ENCODE results near the gene HES7.

DNA sequence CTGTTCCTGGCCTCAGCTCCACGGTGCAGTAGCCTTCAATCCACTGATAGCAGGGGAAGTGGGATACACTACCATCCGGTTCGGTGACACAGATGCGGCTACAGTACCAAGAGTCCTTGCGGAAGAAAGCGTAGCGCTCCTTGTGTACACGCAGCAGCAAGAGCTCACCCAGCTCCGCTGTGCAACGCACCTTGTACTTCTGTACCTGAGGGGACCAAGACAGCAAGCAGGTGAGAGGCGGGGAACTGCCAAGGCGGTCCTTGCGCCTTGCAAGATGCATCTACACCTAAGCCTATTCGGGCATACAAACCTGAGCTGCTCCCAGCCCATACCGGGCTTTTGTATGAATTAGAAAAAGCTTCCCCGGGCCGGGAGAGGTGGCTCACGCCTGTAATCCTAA, 7.1 kb downstream of the HES7 start:
- TF ChIP-seq, protein P1, sequence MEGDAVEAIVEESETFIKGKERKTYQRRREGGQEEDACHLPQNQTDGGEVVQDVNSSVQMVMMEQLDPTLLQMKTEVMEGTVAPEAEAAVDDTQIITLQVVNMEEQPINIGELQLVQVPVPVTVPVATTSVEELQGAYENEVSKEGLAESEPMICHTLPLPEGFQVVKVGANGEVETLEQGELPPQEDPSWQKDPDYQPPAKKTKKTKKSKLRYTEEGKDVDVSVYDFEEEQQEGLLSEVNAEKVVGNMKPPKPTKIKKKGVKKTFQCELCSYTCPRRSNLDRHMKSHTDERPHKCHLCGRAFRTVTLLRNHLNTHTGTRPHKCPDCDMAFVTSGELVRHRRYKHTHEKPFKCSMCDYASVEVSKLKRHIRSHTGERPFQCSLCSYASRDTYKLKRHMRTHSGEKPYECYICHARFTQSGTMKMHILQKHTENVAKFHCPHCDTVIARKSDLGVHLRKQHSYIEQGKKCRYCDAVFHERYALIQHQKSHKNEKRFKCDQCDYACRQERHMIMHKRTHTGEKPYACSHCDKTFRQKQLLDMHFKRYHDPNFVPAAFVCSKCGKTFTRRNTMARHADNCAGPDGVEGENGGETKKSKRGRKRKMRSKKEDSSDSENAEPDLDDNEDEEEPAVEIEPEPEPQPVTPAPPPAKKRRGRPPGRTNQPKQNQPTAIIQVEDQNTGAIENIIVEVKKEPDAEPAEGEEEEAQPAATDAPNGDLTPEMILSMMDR (IDR thresholded peaks at IDR 0.05) = no peak
- TF ChIP-seq ZFX (IDR thresholded peaks at IDR 0.05; ENCODE audit: borderline replicate concordance) = no peak

Data from 22Rv1 (cell line).